ENCODE results near the gene TMEM183A. TPM values are rescaled to one million over a fixed set of nuclear protein-coding genes. Genes with fewer than 3 reads are reported as not detected.

Gene TMEM183A
- total and polyA plus RNA-seq, 4 donors = 29.4 to 63.9 (median 51.7) TPM

DNA sequence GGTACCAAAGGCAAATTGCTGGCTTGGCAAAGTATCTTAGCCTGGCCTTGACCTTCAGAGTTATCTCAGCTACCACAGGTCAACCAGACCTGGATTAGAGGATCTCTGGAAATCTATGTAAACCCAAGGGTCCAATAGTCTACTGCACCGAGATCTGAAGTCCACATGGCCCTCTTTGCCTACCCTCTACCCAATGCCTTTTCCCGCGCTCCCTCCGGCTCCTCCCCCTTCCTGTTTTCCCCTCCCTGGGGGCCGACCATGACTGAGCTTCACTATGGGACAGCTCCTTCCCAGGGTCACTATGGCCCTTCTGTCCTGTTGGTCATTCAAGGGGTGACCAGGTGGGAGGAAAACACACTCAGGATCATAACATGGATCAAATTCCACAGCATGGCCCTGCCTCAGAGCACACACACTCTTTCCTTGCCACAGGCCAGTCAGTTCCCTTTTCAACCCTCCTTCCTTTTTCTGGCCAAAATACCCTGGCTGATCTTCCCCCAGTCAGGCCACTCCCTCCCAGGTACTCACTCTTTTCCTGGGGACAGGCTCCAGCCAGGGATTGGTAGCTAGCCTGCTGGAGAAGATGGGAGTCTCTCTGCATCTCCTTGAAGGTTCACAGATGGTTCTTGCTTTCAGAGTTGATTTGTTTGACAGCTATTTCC, 19.1 kb upstream of the TMEM183A start:
- Histone ChIP-seq H3K27ac (ENCODE audit: low read depth in 1 of 2, low read length in 1 of 2) (no peak overlapping the region), H3K4me1 (ENCODE audit: control insufficient read depth in 5 of 5, insufficient read depth in 5 of 5, low read length in 5 of 5) (no peaks in the 10 kb centered on the region), H3K27me3 (ENCODE audit: control insufficient read depth in 3 of 3, insufficient read depth in 3 of 3, low read length in 2 of 3) (peaks cover 0 to 15% (median 4%) of the 10 kb centered on the region in 3 donors), H3K9me3 (ENCODE audit: control insufficient read depth in 4 of 4, insufficient read depth in 3 of 4, low read length in 3 of 4) (no peaks in the 10 kb centered on the region), H3K4me3 (no peak overlapping the region), H3K36me3 (ENCODE audit: control insufficient read depth in 4 of 4, insufficient read depth in 4 of 4, low read length in 4 of 4) (no peaks in the 10 kb centered on the region), H3K9ac (ENCODE audit: insufficient read depth in 1 of 2, low read length in 2 of 2) (no peak overlapping the region)
- DNase-seq (no peak), ATAC-seq (ENCODE audit: insufficient read depth, low FRiP score) (no peak)
- TF ChIP-seq, protein P1, sequence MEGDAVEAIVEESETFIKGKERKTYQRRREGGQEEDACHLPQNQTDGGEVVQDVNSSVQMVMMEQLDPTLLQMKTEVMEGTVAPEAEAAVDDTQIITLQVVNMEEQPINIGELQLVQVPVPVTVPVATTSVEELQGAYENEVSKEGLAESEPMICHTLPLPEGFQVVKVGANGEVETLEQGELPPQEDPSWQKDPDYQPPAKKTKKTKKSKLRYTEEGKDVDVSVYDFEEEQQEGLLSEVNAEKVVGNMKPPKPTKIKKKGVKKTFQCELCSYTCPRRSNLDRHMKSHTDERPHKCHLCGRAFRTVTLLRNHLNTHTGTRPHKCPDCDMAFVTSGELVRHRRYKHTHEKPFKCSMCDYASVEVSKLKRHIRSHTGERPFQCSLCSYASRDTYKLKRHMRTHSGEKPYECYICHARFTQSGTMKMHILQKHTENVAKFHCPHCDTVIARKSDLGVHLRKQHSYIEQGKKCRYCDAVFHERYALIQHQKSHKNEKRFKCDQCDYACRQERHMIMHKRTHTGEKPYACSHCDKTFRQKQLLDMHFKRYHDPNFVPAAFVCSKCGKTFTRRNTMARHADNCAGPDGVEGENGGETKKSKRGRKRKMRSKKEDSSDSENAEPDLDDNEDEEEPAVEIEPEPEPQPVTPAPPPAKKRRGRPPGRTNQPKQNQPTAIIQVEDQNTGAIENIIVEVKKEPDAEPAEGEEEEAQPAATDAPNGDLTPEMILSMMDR (IDR thresholded peaks at IDR 0.05; ENCODE audit: control extremely low read depth, extremely low read depth) = no peak
- WGBS, 2 donors = 66 to 71% methylated on average over 5 of the region's 5 CpGs

DNA sequence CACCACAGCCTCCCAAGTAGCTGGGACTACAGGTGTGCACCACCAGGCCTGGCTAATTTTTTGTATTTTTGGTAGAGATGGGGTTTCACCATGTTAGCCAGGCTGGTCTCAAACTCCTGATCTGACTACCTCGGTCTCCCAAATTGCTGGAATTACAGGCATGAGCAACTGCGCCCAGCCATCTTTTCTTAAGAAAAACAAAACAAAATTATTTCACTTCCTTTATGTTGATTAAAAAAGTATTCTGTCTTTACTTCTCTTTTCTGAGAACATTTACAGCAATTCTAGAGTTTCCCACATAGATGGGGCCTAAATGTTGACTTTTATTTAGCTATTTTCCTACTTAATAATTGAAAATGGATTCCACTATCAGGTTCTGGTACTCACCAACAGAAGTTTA, 17.3 kb upstream of the TMEM183A start:
- Histone ChIP-seq H3K27ac (ENCODE audit: low read depth in 1 of 2, low read length in 1 of 2) (no peak overlapping the region), H3K9ac (ENCODE audit: insufficient read depth in 1 of 2, low read length in 2 of 2) (no peak overlapping the region), H3K4me3 (no peak overlapping the region), H3K9me3 (ENCODE audit: control insufficient read depth in 4 of 4, insufficient read depth in 3 of 4, low read length in 3 of 4) (no peaks in the 10 kb centered on the region), H3K36me3 (ENCODE audit: control insufficient read depth in 4 of 4, insufficient read depth in 4 of 4, low read length in 4 of 4) (no peaks in the 10 kb centered on the region), H3K27me3 (ENCODE audit: control insufficient read depth in 3 of 3, insufficient read depth in 3 of 3, low read length in 2 of 3) (peaks cover 0 to 17% (median 4%) of the 10 kb centered on the region in 3 donors), H3K4me1 (ENCODE audit: control insufficient read depth in 5 of 5, insufficient read depth in 5 of 5, low read length in 5 of 5) (no peaks in the 10 kb centered on the region)
- no peak for DNase-seq
- TF ChIP-seq, protein P1 (IDR thresholded peaks at IDR 0.05; ENCODE audit: control extremely low read depth, extremely low read depth) = no peak
- ATAC-seq (ENCODE audit: insufficient read depth, low FRiP score) = no peak
- WGBS, 2 donors = 82 to 86% methylated on average over 2 of the region's 2 CpGs

DNA sequence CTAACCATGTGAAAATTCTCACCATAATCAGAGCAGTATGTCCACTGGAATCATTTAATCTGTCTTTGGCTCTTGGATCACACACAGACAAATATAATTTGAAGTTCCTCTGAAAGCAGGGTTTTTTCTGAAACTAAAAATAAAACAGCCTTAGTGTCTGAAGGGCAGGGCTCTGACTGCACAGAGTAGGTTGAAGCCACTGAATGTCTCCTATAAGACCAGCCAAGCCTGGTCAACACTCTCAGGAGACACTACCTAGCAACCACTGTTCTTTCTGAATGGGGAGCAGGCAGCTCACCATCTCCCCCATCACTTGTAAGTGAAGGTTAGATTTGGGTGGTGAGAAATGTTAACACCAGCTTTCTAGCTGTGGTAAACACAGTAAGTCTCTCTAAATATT, 16.1 kb upstream of the TMEM183A start:
- H3K27ac ChIP-seq (ENCODE audit: low read depth in 1 of 2, low read length in 1 of 2) = no peak overlapping the region
- no peaks in the 10 kb centered on the region for H3K9me3 ChIP-seq (ENCODE audit: control insufficient read depth in 4 of 4, insufficient read depth in 3 of 4, low read length in 3 of 4)
- DNase-seq (no peak), ATAC-seq (ENCODE audit: insufficient read depth, low FRiP score) (no peak)
- no peak overlapping the region for H3K9ac ChIP-seq (ENCODE audit: insufficient read depth in 1 of 2, low read length in 2 of 2)
- no peak overlapping the region for H3K4me3 ChIP-seq
- peaks cover 0 to 19% (median 4%) of the 10 kb centered on the region in 3 donors for H3K27me3 ChIP-seq (ENCODE audit: control insufficient read depth in 3 of 3, insufficient read depth in 3 of 3, low read length in 2 of 3)
- TF ChIP-seq, protein P1 (IDR thresholded peaks at IDR 0.05; ENCODE audit: control extremely low read depth, extremely low read depth) = no peak
- no peaks in the 10 kb centered on the region for H3K36me3 ChIP-seq (ENCODE audit: control insufficient read depth in 4 of 4, insufficient read depth in 4 of 4, low read length in 4 of 4)
- H3K4me1 ChIP-seq (ENCODE audit: control insufficient read depth in 5 of 5, insufficient read depth in 5 of 5, low read length in 5 of 5) = no peaks in the 10 kb centered on the region

DNA sequence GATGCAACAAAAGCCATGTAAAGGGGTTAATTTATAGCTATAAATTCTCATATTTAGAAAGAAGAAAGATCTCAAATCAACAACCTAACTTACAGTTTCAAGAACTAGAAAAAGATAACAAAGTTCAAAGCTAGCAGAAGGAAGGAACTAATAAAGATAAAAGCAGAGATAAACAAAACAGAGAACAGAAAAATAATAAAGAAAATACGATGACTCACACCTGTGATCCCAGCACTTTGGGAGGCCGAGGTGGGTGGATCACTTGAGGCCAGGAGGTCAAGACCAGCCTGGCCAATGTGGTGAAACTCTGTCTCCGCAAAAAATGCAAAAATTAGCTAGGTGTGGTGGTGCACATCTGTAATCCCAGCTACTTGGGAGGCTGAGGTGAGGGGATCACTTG, 12.4 kb upstream of the TMEM183A start:
- Histone ChIP-seq H3K27me3 (ENCODE audit: control insufficient read depth in 3 of 3, insufficient read depth in 3 of 3, low read length in 2 of 3) (peaks cover 0 to 22% (median 0%) of the 10 kb centered on the region in 3 donors), H3K9me3 (ENCODE audit: control insufficient read depth in 4 of 4, insufficient read depth in 3 of 4, low read length in 3 of 4) (no peaks in the 10 kb centered on the region), H3K4me3 (no peak overlapping the region), H3K36me3 (ENCODE audit: control insufficient read depth in 4 of 4, insufficient read depth in 4 of 4, low read length in 4 of 4) (no peaks in the 10 kb centered on the region), H3K27ac (ENCODE audit: low read depth in 1 of 2, low read length in 1 of 2) (no peak overlapping the region), H3K9ac (ENCODE audit: insufficient read depth in 1 of 2, low read length in 2 of 2) (no peak overlapping the region), H3K4me1 (ENCODE audit: control insufficient read depth in 5 of 5, insufficient read depth in 5 of 5, low read length in 5 of 5) (no peaks in the 10 kb centered on the region)
- no peak for ATAC-seq (ENCODE audit: insufficient read depth, low FRiP score)
- TF ChIP-seq, protein P1 (IDR thresholded peaks at IDR 0.05; ENCODE audit: control extremely low read depth, extremely low read depth) = no peak
- DNase-seq = no peak
- 52 to 53% methylated on average over 3 of the region's 3 CpGs for WGBS, 2 donors
